Colonic mucosa (tissue), 4 donors: Measurements from ENCODE around the gene NIPBL. TPM values are rescaled to one million over a fixed set of nuclear protein-coding genes. Genes with fewer than 3 reads are reported as not detected.
A peak's percentile ranks its signal among the peaks of the same experiment; 100 is the strongest.

Source experiments
- DNase-seq: peaks from one replicate; pipeline ENCODE4 v3.0.0-alpha.2; 2020
- H3K27ac ChIP-seq: fragments of 200-600 bp; one replicate; pipeline ENCODE4 v1.8.0; 2021
- H3K27me3 ChIP-seq: fragments of 200-600 bp; one replicate; pipeline ENCODE4 v1.8.0; 2021
- H3K36me3 ChIP-seq: fragments of 200-600 bp; one replicate; pipeline ENCODE4 v1.8.0; 2021
- H3K4me1 ChIP-seq: fragments of 200-600 bp; one replicate; pipeline ENCODE4 v1.8.0; 2021; ENCODE audit warnings: mild to moderate bottlenecking
- H3K4me3 ChIP-seq: fragments of 200-600 bp; one replicate; pipeline ENCODE4 v1.8.0; 2021
- H3K9ac ChIP-seq, 2 donors: one replicate each; pipeline ENCODE4 v1.7.0; 2013; ENCODE audit warnings: control low read depth in 2 of 2, low read depth in 2 of 2, low read length in 2 of 2
- H3K9me3 ChIP-seq: fragments of 200-600 bp; one replicate; pipeline ENCODE4 v1.8.0; 2021
- CTCF ChIP-seq: fragments of 200-600 bp; IDR thresholded peaks from one replicate; pipeline ENCODE4 v1.8.0; 2022; ENCODE audit warnings: antibody characterized with exemption, mild to moderate bottlenecking
- intact Hi-C: fragments of 100-400 bp; cut with DNase I; formaldehyde crosslinking; loops from one replicate; pipeline ENCODE4 v1.14.1; 2022
- total RNA-seq, 2 donors: library from RNA; stranded (reverse); fragmentation: NEBNext Ultra II Directional in 1 of 2; extraction: Animal tissue kit (Norgen Biotek cat#: 25700) in 1 of 2; gene quantifications; one replicate each; pipeline ENCODE4 v1.2.1, GENCODE V29; 2021
- donor health status: healthy.
- donor health status: DM: no; HTN: no; CAD: no.
- donor health status: DM: no; HTN: no; CAD: no.

The NIPBL gene
- total RNA-seq, 2 donors from 2014 or later, result 47.6 to 59.2 TPM

- Histone ChIP-seq H3K4me3 (no peak overlapping the region), H3K27ac (no peak overlapping the region), H3K4me1 (no peaks in the 10 kb centered on the region), H3K27me3 (no peaks in the 10 kb centered on the region), H3K36me3 (no peaks in the 10 kb centered on the region), H3K9ac (no peak overlapping the region), H3K9me3 (no peaks in the 10 kb centered on the region)
- intact Hi-C loops, result loop anchor here (5.0 to 10.0 kb wide), 2 partner anchors 61 to 209 kb away; no protein-coding TSS in a partner anchor
- TF ChIP-seq CTCF, result no peak
- no peak for DNase-seq
These were observed 67.0 kb downstream of the NIPBL start for GRCh38 chr5:36943584-36943983.

GRCh38 chr5:36944024-36944423, 67.5 kb downstream of the NIPBL start:
- intact Hi-C loops, result loop anchor here (5.0 to 10.0 kb wide), 2 partner anchors 62 to 209 kb away; no protein-coding TSS in a partner anchor
- no peaks in the 10 kb centered on the region for H3K9me3 ChIP-seq
- H3K4me3 ChIP-seq, result no peak overlapping the region
- no peaks in the 10 kb centered on the region for H3K27me3 ChIP-seq
- DNase-seq, result no peak
- no peaks in the 10 kb centered on the region for H3K36me3 ChIP-seq
- H3K4me1 ChIP-seq, result no peaks in the 10 kb centered on the region
- TF ChIP-seq CTCF, result no peak
- H3K9ac ChIP-seq, result no peak overlapping the region
- H3K27ac ChIP-seq, result no peak overlapping the region

- Histone ChIP-seq H3K4me1 (no peaks in the 10 kb centered on the region), H3K4me3 (no peak overlapping the region), H3K27ac (no peak overlapping the region), H3K9me3 (no peaks in the 10 kb centered on the region), H3K27me3 (no peaks in the 10 kb centered on the region), H3K9ac (no peak overlapping the region), H3K36me3 (no peaks in the 10 kb centered on the region)
- DNase-seq, result no peak
- TF ChIP-seq CTCF, result peak; percentile 50
- intact Hi-C loops, result loop anchor here (5.0 to 10.0 kb wide), 2 partner anchors 62 to 210 kb away; no protein-coding TSS in a partner anchor
These were observed 68.1 kb downstream of the NIPBL start for GRCh38 chr5:36944607-36945225.

- no peak overlapping the region for H3K4me3 ChIP-seq
- intact Hi-C loops, result loop anchor here (10.0 kb wide), 1 partner anchor 211 kb away; no protein-coding TSS in a partner anchor
- no peak for TF ChIP-seq CTCF
- H3K27me3 ChIP-seq, result no peaks in the 10 kb centered on the region
- H3K27ac ChIP-seq, result no peak overlapping the region
- H3K36me3 ChIP-seq, result no peaks in the 10 kb centered on the region
- no peak overlapping the region for H3K9ac ChIP-seq
- H3K4me1 ChIP-seq, result peaks cover 5% of the 10 kb centered on the region
- no peak for DNase-seq
- H3K9me3 ChIP-seq, result no peaks in the 10 kb centered on the region
These were observed 69.1 kb downstream of the NIPBL start for GRCh38 chr5:36945687-36946086.

GRCh38 chr5:36946101-36946500, 69.5 kb downstream of the NIPBL start:
- Histone ChIP-seq H3K36me3 (no peaks in the 10 kb centered on the region), H3K9ac (no peak overlapping the region), H3K4me3 (no peak overlapping the region), H3K27ac (no peak overlapping the region), H3K4me1 (peaks cover 6% of the 10 kb centered on the region), H3K27me3 (no peaks in the 10 kb centered on the region), H3K9me3 (no peaks in the 10 kb centered on the region)
- intact Hi-C loops, result loop anchor here (10.0 kb wide), 1 partner anchor 211 kb away; no protein-coding TSS in a partner anchor
- no peak for TF ChIP-seq CTCF
- DNase-seq, result no peak
